ENCODE measurements around the gene SGK1. TPM values are rescaled to one million over a fixed set of nuclear protein-coding genes. Genes with fewer than 3 reads are reported as not detected.

Gene SGK1
- total RNA-seq, 2 donors from 2014 or later = 9.7 to 13.0 TPM

- Histone ChIP-seq H3K9me3 (ENCODE audit: control insufficient read depth, low read length) (no peaks in the 10 kb centered on the region), H3K4me1 (ENCODE audit: control insufficient read depth, insufficient read depth, low read length) (no peaks in the 10 kb centered on the region), H3K4me3 (ENCODE audit: low read length) (no peak overlapping the region), H3K36me3 (ENCODE audit: control insufficient read depth, insufficient read depth, low read length) (no peaks in the 10 kb centered on the region), H3K9ac (ENCODE audit: extremely low read depth, low read length, poor library complexity, severe bottlenecking) (no peak overlapping the region), H3K27ac (ENCODE audit: low read depth, low read length) (no peak overlapping the region), H3K27me3 (ENCODE audit: control insufficient read depth, insufficient read depth, low read length, poor library complexity, severe bottlenecking) (peaks cover 81% of the 10 kb centered on the region)
- no peaks in the 10 kb centered on the region for H3K36me3 Mint-ChIP-seq (ENCODE audit: low read depth)
- peaks cover 76% of the 10 kb centered on the region for H3K27me3 Mint-ChIP-seq (ENCODE audit: insufficient read depth)
- DNase-seq = no peak
- H3K27ac Mint-ChIP-seq = no peak overlapping the region
- no peak for TF ChIP-seq CTCF (conservative IDR thresholded peaks at IDR 0.05)
- no peaks in the 10 kb centered on the region for H3K4me1 Mint-ChIP-seq
- 83 to 90% methylated on average over 6 of the region's 6 CpGs for WGBS, 2 experiments (ENCODE audit: insufficient coverage in 1 of 2, insufficient read length in 1 of 2)
- H3K4me3 Mint-ChIP-seq = no peak overlapping the region
- no peaks in the 10 kb centered on the region for H3K9me3 Mint-ChIP-seq
These were observed 25.2 kb upstream of the SGK1 start for GRCh38 chr6:134343066-134343465.

GRCh38 chr6:134341999-134342567 is 24.2 kb upstream of the SGK1 start:
- no peak overlapping the region for H3K4me3 ChIP-seq (ENCODE audit: low read length)
- 83 to 86% methylated on average over 10 of the region's 10 CpGs for WGBS, 2 experiments (ENCODE audit: insufficient coverage in 1 of 2, insufficient read length in 1 of 2)
- H3K9me3 ChIP-seq (ENCODE audit: control insufficient read depth, low read length) = no peaks in the 10 kb centered on the region
- no peak for TF ChIP-seq CTCF (conservative IDR thresholded peaks at IDR 0.05)
- H3K9ac ChIP-seq (ENCODE audit: extremely low read depth, low read length, poor library complexity, severe bottlenecking) = no peak overlapping the region
- no peak for DNase-seq
- H3K36me3 ChIP-seq (ENCODE audit: control insufficient read depth, insufficient read depth, low read length) = no peaks in the 10 kb centered on the region
- no peaks in the 10 kb centered on the region for H3K4me1 ChIP-seq (ENCODE audit: control insufficient read depth, insufficient read depth, low read length)
- no peaks in the 10 kb centered on the region for H3K4me1 Mint-ChIP-seq
- no peak overlapping the region for H3K27ac ChIP-seq (ENCODE audit: low read depth, low read length)
- peaks cover 81% of the 10 kb centered on the region for H3K27me3 ChIP-seq (ENCODE audit: control insufficient read depth, insufficient read depth, low read length, poor library complexity, severe bottlenecking)
- no peaks in the 10 kb centered on the region for H3K36me3 Mint-ChIP-seq (ENCODE audit: low read depth)
- no peak overlapping the region for H3K27ac Mint-ChIP-seq
- H3K9me3 Mint-ChIP-seq = no peaks in the 10 kb centered on the region
- no peak overlapping the region for H3K4me3 Mint-ChIP-seq
- peaks cover 77% of the 10 kb centered on the region for H3K27me3 Mint-ChIP-seq (ENCODE audit: insufficient read depth)

- peaks cover 71% of the 10 kb centered on the region for H3K27me3 Mint-ChIP-seq (ENCODE audit: insufficient read depth)
- no peak overlapping the region for H3K27ac ChIP-seq (ENCODE audit: low read depth, low read length)
- WGBS, 2 experiments (ENCODE audit: insufficient coverage in 1 of 2, insufficient read length in 1 of 2) = 85 to 96% methylated on average over 3 to 6 of the region's 6 CpGs
These were observed 22.5 kb upstream of the SGK1 start for GRCh38 chr6:134340179-134340975.

More at GRCh38 chr6:134340179-134340975, 22.5 kb upstream of the SGK1 start:
- TF ChIP-seq CTCF (conservative IDR thresholded peaks at IDR 0.05) = no peak
- DNase-seq = no peak
- no peak overlapping the region for H3K9ac ChIP-seq (ENCODE audit: extremely low read depth, low read length, poor library complexity, severe bottlenecking)
- no peaks in the 10 kb centered on the region for H3K36me3 ChIP-seq (ENCODE audit: control insufficient read depth, insufficient read depth, low read length)
- H3K27me3 ChIP-seq (ENCODE audit: control insufficient read depth, insufficient read depth, low read length, poor library complexity, severe bottlenecking) = peaks cover 81% of the 10 kb centered on the region
- Mint-ChIP-seq H3K9me3 (no peaks in the 10 kb centered on the region), H3K27ac (no peak overlapping the region), H3K4me3 (no peak overlapping the region), H3K4me1 (no peaks in the 10 kb centered on the region), H3K36me3 (ENCODE audit: low read depth) (no peaks in the 10 kb centered on the region)
- H3K4me3 ChIP-seq (ENCODE audit: low read length) = no peak overlapping the region
- H3K4me1 ChIP-seq (ENCODE audit: control insufficient read depth, insufficient read depth, low read length) = no peaks in the 10 kb centered on the region
- H3K9me3 ChIP-seq (ENCODE audit: control insufficient read depth, low read length) = no peaks in the 10 kb centered on the region

Measured in endodermal cell (in vitro differentiated cells).